IMR-90 (cell line): Measurements from ENCODE around the gene SERPINA3. TPM values are rescaled to one million over a fixed set of nuclear protein-coding genes. Genes with fewer than 3 reads are reported as not detected.

Experiments used
- ATAC-seq: fragments of 200-7000 bp; cut with Tn5 transposase; 2 replicates; pipeline ENCODE4 v1.9.1; 2020; ENCODE audit warnings: low read depth, mild to moderate bottlenecking, moderate library complexity
- BruUV-seq: library from RNA; stranded (reverse); fragments of 400-500 nt; replicated peaks from 2 replicates; lab custom pipeline; 2021; lab: Mats Ljungman, UMichigan
- CTCF ChIA-PET: fragments of 300-600 bp; formaldehyde crosslinking; extraction: SDS; loops from one replicate; lab custom pipeline; 2021; ENCODE audit warnings: antibody characterized with exemption; lab: Yijun Ruan, JAX
- POLR2A ChIA-PET: fragments of 300-600 bp; sonication (Branson Sonifier 250); formaldehyde crosslinking; loops from one replicate; lab custom pipeline; 2022; ENCODE audit warnings: antibody characterized with exemption; ENCODE audit not compliant: unreplicated experiment; lab: Charles Lee
- DNase-seq: peaks from one replicate; pipeline ENCODE4 v3.0.0; 2013
- H2AFZ ChIP-seq: replicated peaks from 2 replicates; pipeline ENCODE3; 2013; ENCODE audit warnings: low read length, mild to moderate bottlenecking; ENCODE audit not compliant: poor library complexity
- H2AK5ac ChIP-seq: 2 replicates; pipeline ENCODE4 v1.6.1; 2013; ENCODE audit warnings: low read depth, low read length, inconsistent platforms
- H2AK9ac ChIP-seq: replicated peaks from 2 replicates; pipeline ENCODE3; 2013; ENCODE audit warnings: mild to moderate bottlenecking, low read depth, low read length, moderate library complexity; ENCODE audit not compliant: poor library complexity
- H2BK120ac ChIP-seq: 2 replicates; pipeline ENCODE4 v1.6.1; 2013; ENCODE audit warnings: low read depth, low read length, inconsistent platforms
- H2BK15ac ChIP-seq: 3 replicates; pipeline ENCODE4 v1.6.1; 2013; ENCODE audit warnings: low read depth, low read length, inconsistent platforms
- H2BK20ac ChIP-seq: 2 replicates; pipeline ENCODE4 v1.6.1; 2013; ENCODE audit warnings: low read depth, mild to moderate bottlenecking, inconsistent platforms, low read length, moderate library complexity
- H2BK5ac ChIP-seq: 2 replicates; pipeline ENCODE4 v1.6.1; 2013; ENCODE audit warnings: mild to moderate bottlenecking, low read depth, low read length, inconsistent platforms; ENCODE audit not compliant: poor library complexity, severe bottlenecking
- H3K14ac ChIP-seq: replicated peaks from 2 replicates; pipeline ENCODE4 v1.6.1; 2013; ENCODE audit warnings: low read depth, low read length, inconsistent platforms
- H3K18ac ChIP-seq: 2 replicates; pipeline ENCODE4 v1.6.1; 2013; ENCODE audit warnings: low read depth, low read length, control low read depth
- H3K23ac ChIP-seq: 2 replicates; pipeline ENCODE4 v1.6.1; 2013; ENCODE audit warnings: low read depth, low read length, inconsistent platforms
- H3K27ac ChIP-seq: 2 replicates; pipeline ENCODE4 v1.5.1; 2013; ENCODE audit warnings: mild to moderate bottlenecking, control low read depth, low read length; ENCODE audit not compliant: insufficient read depth
- H3K27me3 ChIP-seq: 2 replicates; pipeline ENCODE4 v1.6.1; 2013; ENCODE audit warnings: low read length; ENCODE audit not compliant: control insufficient read depth, insufficient read depth
- H3K36me3 ChIP-seq: 2 replicates; pipeline ENCODE4 v1.6.1; 2013; ENCODE audit warnings: low read length, mixed read lengths; ENCODE audit not compliant: control insufficient read depth, insufficient read depth
- H3K4ac ChIP-seq: 2 replicates; pipeline ENCODE4 v1.6.1; 2013; ENCODE audit warnings: low read depth, low read length, inconsistent platforms
- H3K4me1 ChIP-seq: 2 replicates; pipeline ENCODE4 v1.6.1; 2013; ENCODE audit warnings: low read length, mixed read lengths; ENCODE audit not compliant: control insufficient read depth, insufficient read depth
- H3K4me2 ChIP-seq: 2 replicates; pipeline ENCODE4 v1.6.1; 2013; ENCODE audit warnings: low read depth, mild to moderate bottlenecking, control low read depth, low read length, moderate library complexity
- H3K4me3 ChIP-seq: 2 replicates; pipeline ENCODE4 v1.5.1; 2013; ENCODE audit warnings: low read depth, mild to moderate bottlenecking, control low read depth, low read length, moderate library complexity; ENCODE audit not compliant: insufficient read depth
- H3K56ac ChIP-seq: 2 replicates; pipeline ENCODE4 v1.6.1; 2013; ENCODE audit warnings: low read length, inconsistent platforms; ENCODE audit not compliant: insufficient read depth; ENCODE audit errors: extremely low read depth
- H3K79me1 ChIP-seq, 2 experiments: 2 replicates each; pipeline ENCODE4 v1.6.1; 2013; ENCODE audit warnings: low read length in 2 of 2, inconsistent platforms in 1 of 2, low read depth in 1 of 2
- H3K9ac ChIP-seq: 2 replicates; pipeline ENCODE4 v1.6.1; 2013; ENCODE audit warnings: low read depth, low read length, control low read depth
- H3K9me1 ChIP-seq: 2 replicates; pipeline ENCODE4 v1.6.1; 2013; ENCODE audit warnings: low read length, inconsistent platforms; ENCODE audit not compliant: insufficient read depth
- H3K9me3 ChIP-seq: 2 replicates; pipeline ENCODE4 v1.6.1; 2013; ENCODE audit warnings: low read length; ENCODE audit not compliant: control insufficient read depth, insufficient read depth
- H4K20me1 ChIP-seq: 2 replicates; pipeline ENCODE4 v1.6.1; 2013; ENCODE audit warnings: low read length, inconsistent platforms; ENCODE audit not compliant: insufficient read depth
- H4K5ac ChIP-seq: 2 replicates; pipeline ENCODE4 v1.6.1; 2013; ENCODE audit warnings: mild to moderate bottlenecking, low read depth, low read length, control low read depth
- H4K8ac ChIP-seq, 2 experiments: 2 replicates each; pipeline ENCODE4 v1.6.1; 2013; ENCODE audit warnings: low read depth in 2 of 2, low read length in 2 of 2, control low read depth in 1 of 2, inconsistent platforms in 1 of 2
- H4K91ac ChIP-seq: 2 replicates; pipeline ENCODE4 v1.6.1; 2013; ENCODE audit warnings: low read depth, low read length, inconsistent platforms; ENCODE audit not compliant: insufficient read depth
- BHLHE40 ChIP-seq: fragments of 150-350 bp; IDR thresholded peaks from 2 replicates; pipeline ENCODE4 v1.6.1; 2016; ENCODE audit warnings: mild to moderate bottlenecking, low read depth, low read length
- CEBPB ChIP-seq: IDR thresholded peaks from 2 replicates; pipeline ENCODE4 v1.6.1; 2012; ENCODE audit warnings: low read depth, low read length, improper control_type of control experiment
- CHD1 ChIP-seq: IDR thresholded peaks from 2 replicates; pipeline ENCODE4 v1.6.1; 2012; ENCODE audit warnings: low read depth, low read length, improper control_type of control experiment
- CTCF ChIP-seq: conservative IDR thresholded peaks from 2 replicates; pipeline ENCODE4 v1.5.1; 2012; ENCODE audit warnings: mild to moderate bottlenecking, low read depth, low read length, improper control_type of control experiment
- FOS ChIP-seq: fragments of 150-350 bp; IDR thresholded peaks from 2 replicates; pipeline ENCODE4 v1.6.1; 2016; ENCODE audit warnings: low read depth, low read length
- NFE2L2 ChIP-seq: fragments of 150-350 bp; IDR thresholded peaks from 2 replicates; pipeline ENCODE4 v1.6.1; 2016; ENCODE audit warnings: low read depth, mild to moderate bottlenecking, low read length
- POLR2A ChIP-seq: IDR thresholded peaks from 2 replicates; pipeline ENCODE4 v1.6.1; 2012; ENCODE audit warnings: mild to moderate bottlenecking, low read depth, low read length
- RAD21 ChIP-seq: IDR thresholded peaks from 2 replicates; pipeline ENCODE4 v1.6.1; 2012; ENCODE audit warnings: low read length, improper control_type of control experiment
- RFX5 ChIP-seq: IDR thresholded peaks from 2 replicates; pipeline ENCODE4 v1.8.0; 2012; ENCODE audit warnings: low read depth, mild to moderate bottlenecking, low read length, moderate library complexity
- SMC3 ChIP-seq: fragments of 150-350 bp; IDR thresholded peaks from 2 replicates; pipeline ENCODE4 v1.6.1; 2016; ENCODE audit warnings: low read depth, mild to moderate bottlenecking, antibody characterized with exemption, low read length, moderate library complexity
- USF2 ChIP-seq: fragments of 150-350 bp; IDR thresholded peaks from 2 replicates; pipeline ENCODE4 v1.6.1; 2017; ENCODE audit warnings: mild to moderate bottlenecking, antibody characterized with exemption, low read length, low read depth
- WGBS, 2 experiments: methylation state at CpG; one replicate each; pipeline versions ENCODE4 v1.1.5 to v1.1.7; 2013; ENCODE audit warnings: missing lambda C conversion rate in 2 of 2; ENCODE audit not compliant: insufficient read length in 1 of 2; ENCODE audit errors: extremely low coverage in 2 of 2; 5-methylcytosine and 5-hydroxymethylcytosine counted together
- dilution Hi-C: fragments of 300-500 bp; cut with HindIII; formaldehyde crosslinking; loops from one replicate; pipeline ENCODE4 v1.14.3; 2018; ENCODE audit warnings: low sequenced_read_pairs; ENCODE audit not compliant: unreplicated experiment
- in situ Hi-C: fragments of 300-500 bp; cut with MboI; formaldehyde crosslinking; loops from 3 replicates; pipeline ENCODE4 v1.14.3; 2019; ENCODE audit warnings: low sequenced_read_pairs, inconsistent platforms, mixed read lengths
- intact Hi-C: fragments of 100-400 bp; cut with micrococcal nuclease; formaldehyde crosslinking; loops from 2 replicates; pipeline ENCODE4 v1.10.0; 2022
- polyA plus RNA-seq, 3 experiments: library from polyadenylated mRNA; depleted of rRNA; stranded (reverse); fragments of >200 nt; gene quantifications; 2 replicates each; pipeline ENCODE4 v1.2.3, GENCODE V29; 2012; ENCODE audit warnings: low replicate concordance in 1 of 3
- total RNA-seq: library from RNA; depleted of rRNA; stranded (reverse); fragments of >200 nt; gene quantifications from 2 replicates; pipeline ENCODE4 v1.2.3, GENCODE V29; 2012

Gene SERPINA3
- total and polyA plus RNA-seq, 2 of the 4 experiments (the other 2 are of a cell fraction), result 0.36 to 0.48 TPM

GRCh38 chr14:94593749-94594431 lies 18.3 kb upstream of the SERPINA3 start:
- no peak for TF ChIP-seq RAD21
- no peak for TF ChIP-seq POLR2A
- no peak for TF ChIP-seq CHD1
- no peak for TF ChIP-seq BHLHE40
- TF ChIP-seq RFX5, result no peak
- TF ChIP-seq USF2, result no peak
- no peak for TF ChIP-seq CEBPB
- no peak for TF ChIP-seq FOS
- TF ChIP-seq SMC3, result no peak
- no peak for TF ChIP-seq CTCF
- TF ChIP-seq NFE2L2, result no peak
- no peak overlapping the region for H3K27ac ChIP-seq
- no peak overlapping the region for H3K56ac ChIP-seq
- dilution Hi-C loops (no loop called here), in situ Hi-C loops (no loop called here), intact Hi-C loops (no loop called here)
- H4K91ac ChIP-seq, result no peak overlapping the region
- H2AK5ac ChIP-seq, result no peak overlapping the region
- WGBS, 2 experiments, result no CpG with 5 or more reads among the region's 4 CpGs
- H3K18ac ChIP-seq, result no peak overlapping the region
- H3K14ac ChIP-seq, result no peak overlapping the region
- H4K5ac ChIP-seq, result no peak overlapping the region
- no peaks in the 10 kb centered on the region for H3K9me1 ChIP-seq
- H3K9me3 ChIP-seq, result no peaks in the 10 kb centered on the region
- peaks cover 2% of the 10 kb centered on the region for H3K27me3 ChIP-seq
- H2AK9ac ChIP-seq, result no peak overlapping the region
- no peak overlapping the region for H4K8ac ChIP-seq
- H3K4ac ChIP-seq, result no peak overlapping the region
- CTCF ChIA-PET, result no interaction called here
- no peak for ATAC-seq
- no peak overlapping the region for H3K4me3 ChIP-seq
- H2AFZ ChIP-seq, result no peak overlapping the region
- no peak overlapping the region for H3K9ac ChIP-seq
- POLR2A ChIA-PET, result no interaction called here
- no peak overlapping the region for H2BK5ac ChIP-seq
- no peak overlapping the region for H3K4me2 ChIP-seq
- no peak overlapping the region for H2BK20ac ChIP-seq
- H3K79me1 ChIP-seq, result no peaks in the 10 kb centered on the region
- no peak overlapping the region for H2BK15ac ChIP-seq
- no TSS peak for BruUV-seq
- H3K23ac ChIP-seq, result no peak overlapping the region
- H2BK120ac ChIP-seq, result no peak overlapping the region
- no peaks in the 10 kb centered on the region for H4K20me1 ChIP-seq
- no peak for DNase-seq
- peaks cover 3% of the 10 kb centered on the region for H3K4me1 ChIP-seq
- no peaks in the 10 kb centered on the region for H3K36me3 ChIP-seq
